Spinal cord (tissue), 10 donors: ENCODE measurements around the gene ACKR2. TPM values are rescaled to one million over a fixed set of nuclear protein-coding genes. Genes with fewer than 3 reads are reported as not detected.

Source experiments
- DNase-seq, 6 donors: peaks; one replicate each; pipeline versions ENCODE4 v3.0.0 to v3.0.0-alpha.2; 2013 to 2015; ENCODE audit warnings: low spot score in 6 of 6, low read depth in 4 of 6
- H3K27ac ChIP-seq: one replicate; pipeline ENCODE4 v1.5.1; 2013; ENCODE audit warnings: low read depth, low read length, control low read depth
- H3K27me3 ChIP-seq: one replicate; pipeline ENCODE4 v1.6.1; 2013; ENCODE audit warnings: low read length; ENCODE audit not compliant: control insufficient read depth, insufficient read depth
- H3K36me3 ChIP-seq: one replicate; pipeline ENCODE4 v1.6.1; 2013; ENCODE audit warnings: low read length; ENCODE audit not compliant: control insufficient read depth, insufficient read depth
- H3K4me1 ChIP-seq: one replicate; pipeline ENCODE4 v1.6.1; 2013; ENCODE audit warnings: low read length; ENCODE audit not compliant: control insufficient read depth, insufficient read depth
- H3K4me3 ChIP-seq: one replicate; pipeline ENCODE4 v1.5.1; 2013; ENCODE audit warnings: low read depth, low read length, control low read depth
- H3K9me3 ChIP-seq: one replicate; pipeline ENCODE4 v1.6.1; 2013; ENCODE audit warnings: low read length; ENCODE audit not compliant: control insufficient read depth, insufficient read depth
- WGBS: methylation state at CpG from one replicate; pipeline ENCODE4 v1.1.5; 2013; ENCODE audit warnings: missing lambda C conversion rate; ENCODE audit not compliant: insufficient coverage; 5-methylcytosine and 5-hydroxymethylcytosine counted together
- polyA plus RNA-seq, 2 donors: library from polyadenylated mRNA; unstranded; fragments of 120-200 nt; gene quantifications; one replicate each; pipeline ENCODE4 v1.2.1, GENCODE V29; 2013; ENCODE audit not compliant: insufficient read length in 2 of 2
- total RNA-seq, 2 donors: library from RNA; depleted of rRNA in 1 of 2; stranded (reverse); fragments of 120-200 nt in 1 of 2; fragments of >200 nt in 1 of 2; gene quantifications; one replicate each; pipeline versions ENCODE4 v1.2.3 to v1.2.4, GENCODE V29; 2013 to 2014
- donor health status: healthy.

The ACKR2 gene
- total and polyA plus RNA-seq, 4 donors: 0.65 to 2.5 (median 1.1) TPM

DNA sequence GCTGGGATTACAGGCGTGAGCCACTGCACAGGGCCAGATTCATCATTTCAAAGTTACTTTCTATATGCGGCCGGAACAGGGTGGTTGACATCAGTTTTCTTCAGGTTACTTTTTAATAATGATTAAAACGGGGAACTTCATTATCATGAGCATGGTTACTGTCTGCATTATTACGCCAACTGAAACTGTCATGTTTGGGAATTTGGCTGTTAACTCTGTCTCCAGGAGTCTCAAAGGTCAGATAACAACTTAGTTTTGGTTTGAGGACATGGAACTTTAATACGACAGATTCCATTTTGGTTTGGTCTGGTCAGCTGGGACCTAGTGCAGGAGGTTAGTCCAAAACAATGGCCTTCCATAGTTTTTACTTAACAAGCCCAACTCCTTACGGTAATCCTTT is 57.9 kb downstream of the ACKR2 start:
- Histone ChIP-seq H3K4me3 (no peak overlapping the region), H3K4me1 (peaks cover 9% of the 10 kb centered on the region), H3K9me3 (no peaks in the 10 kb centered on the region), H3K36me3 (no peaks in the 10 kb centered on the region), H3K27me3 (no peaks in the 10 kb centered on the region), H3K27ac (no peak overlapping the region)
- no peak for DNase-seq
- WGBS: 99% methylated on average over 7 of the region's 7 CpGs

DNA sequence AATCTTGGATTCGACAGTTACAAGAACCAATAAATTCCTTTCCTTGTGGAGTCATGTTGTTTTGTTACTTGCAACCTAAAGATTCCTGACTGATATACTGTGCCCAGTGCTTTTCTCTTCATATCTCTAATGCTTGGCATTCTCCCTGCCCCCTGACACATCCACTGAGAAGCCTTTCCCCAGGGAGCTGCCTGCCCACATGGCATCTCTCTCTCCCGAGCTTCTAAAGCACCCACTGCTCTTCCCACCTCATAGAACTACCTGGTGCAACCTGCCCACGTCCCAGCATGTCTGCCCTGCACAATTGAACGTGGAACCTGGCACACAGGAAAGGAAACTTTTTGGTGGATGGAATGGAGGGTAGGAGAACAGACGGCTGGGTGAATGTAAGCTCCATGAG is 59.6 kb downstream of the ACKR2 start:
- H3K27ac ChIP-seq: no peak overlapping the region
- WGBS: 85% methylated on average over 4 of the region's 5 CpGs
- peaks cover 10% of the 10 kb centered on the region for H3K4me1 ChIP-seq
- H3K27me3 ChIP-seq: no peaks in the 10 kb centered on the region
- H3K9me3 ChIP-seq: no peaks in the 10 kb centered on the region
- no peaks in the 10 kb centered on the region for H3K36me3 ChIP-seq
- DNase-seq: no peak
- no peak overlapping the region for H3K4me3 ChIP-seq

DNA sequence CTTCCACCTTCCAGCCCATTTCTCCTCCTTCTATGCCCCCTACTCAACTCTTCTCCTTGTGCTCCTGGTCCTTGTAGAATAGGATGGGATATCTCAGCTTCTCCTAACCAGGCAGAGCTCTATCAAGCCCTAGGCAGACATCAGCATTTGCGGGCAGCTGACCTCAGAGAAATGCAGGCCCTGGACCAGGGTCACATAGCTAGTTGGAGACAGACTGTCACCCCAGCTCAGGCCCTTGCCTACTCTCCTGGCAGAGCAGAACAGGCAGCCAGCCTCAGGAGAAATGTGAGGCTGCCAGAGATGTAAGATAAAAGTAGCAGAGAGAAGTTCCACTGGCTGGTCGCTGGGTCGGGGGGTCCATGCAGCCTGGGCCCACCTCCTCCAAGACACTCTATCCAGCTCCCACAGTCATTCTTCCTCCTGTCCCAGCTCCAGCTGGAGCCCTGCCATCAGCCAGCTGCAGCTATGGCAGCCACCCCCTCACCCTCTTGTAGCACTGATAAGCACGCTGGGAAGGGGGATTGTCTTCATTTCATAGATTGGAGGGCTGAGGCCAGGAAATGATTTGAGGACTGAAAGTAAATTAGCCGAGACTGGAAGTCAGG is 62.4 kb downstream of the ACKR2 start:
- peaks cover 11% of the 10 kb centered on the region for H3K4me1 ChIP-seq
- peak in 2 of 6 donors; percentile 62 to 73 for DNase-seq
- no peaks in the 10 kb centered on the region for H3K27me3 ChIP-seq
- no peak overlapping the region for H3K4me3 ChIP-seq
- H3K27ac ChIP-seq: no peak overlapping the region
- no peaks in the 10 kb centered on the region for H3K36me3 ChIP-seq
- no peaks in the 10 kb centered on the region for H3K9me3 ChIP-seq
- WGBS: 59% methylated on average over 3 of the region's 5 CpGs

- Histone ChIP-seq H3K4me1 (peaks cover 15% of the 10 kb centered on the region), H3K36me3 (no peaks in the 10 kb centered on the region), H3K27me3 (no peaks in the 10 kb centered on the region), H3K4me3 (no peak overlapping the region), H3K9me3 (no peaks in the 10 kb centered on the region), H3K27ac (no peak overlapping the region)
- 73% methylated on average over 1 of the region's 1 CpG for WGBS
- DNase-seq: no peak
Measured at GRCh38 chr3:42872718-42873117, 63.5 kb downstream of the ACKR2 start.

DNA sequence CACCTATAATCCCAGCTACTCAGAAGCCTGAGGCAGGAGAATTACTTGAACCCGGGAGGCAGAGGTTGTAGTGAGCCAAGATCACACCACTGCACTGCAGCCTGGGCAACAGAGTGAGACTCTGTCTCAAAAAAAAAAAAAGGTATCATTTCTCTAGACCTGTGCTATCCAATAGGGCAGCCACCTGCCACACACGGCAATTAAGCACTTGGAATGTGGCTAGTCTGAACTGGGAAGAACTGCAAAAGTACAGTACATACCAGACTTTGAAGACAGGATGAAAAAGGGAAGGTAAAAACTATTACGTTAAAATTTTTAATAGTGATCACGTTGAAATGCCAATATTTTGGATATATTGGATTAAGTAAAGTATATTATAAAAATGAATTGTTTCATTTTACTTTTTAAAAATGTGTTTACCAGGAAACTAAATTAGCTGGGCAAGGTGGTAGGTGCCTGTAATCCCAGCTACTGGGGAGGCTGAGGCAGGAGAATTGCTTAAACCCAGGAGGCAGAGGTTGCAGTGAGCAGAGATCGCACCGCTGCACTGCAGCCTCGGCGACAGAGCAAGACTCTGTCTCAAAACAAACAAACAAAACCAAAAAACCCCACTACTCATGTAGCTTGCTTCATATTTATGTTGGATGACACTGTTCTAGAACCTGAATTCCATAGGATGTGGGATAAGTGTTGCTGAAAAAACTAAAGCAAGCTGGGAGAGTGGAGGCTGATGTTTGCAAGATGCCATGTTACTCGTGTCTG is 64.2 kb downstream of the ACKR2 start:
- Histone ChIP-seq H3K4me3 (no peak overlapping the region), H3K9me3 (no peaks in the 10 kb centered on the region), H3K27me3 (no peaks in the 10 kb centered on the region), H3K4me1 (peaks cover 15% of the 10 kb centered on the region), H3K27ac (no peak overlapping the region), H3K36me3 (no peaks in the 10 kb centered on the region)
- WGBS: 80% methylated on average over 1 of the region's 9 CpGs
- DNase-seq: no peak

DNA sequence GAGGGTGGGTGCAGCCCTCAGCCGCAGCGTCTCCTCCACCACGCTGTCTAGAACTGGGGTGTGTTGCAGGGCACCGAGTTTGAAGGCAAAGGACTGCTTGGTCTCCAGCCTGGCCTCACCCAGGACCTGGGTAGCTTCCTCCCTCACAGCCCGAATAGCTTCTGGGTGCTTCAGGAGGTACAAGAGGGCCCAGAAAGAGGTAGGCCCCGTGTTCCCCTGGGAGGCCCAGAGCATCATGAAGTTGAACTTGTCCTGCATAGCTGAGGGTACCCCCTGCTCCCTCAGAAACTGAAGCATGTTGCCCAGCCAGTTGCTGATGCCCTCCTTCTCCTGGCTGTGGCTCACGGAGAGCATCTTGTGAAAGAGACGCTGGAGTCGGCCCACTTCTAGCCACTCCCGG is 65.5 kb downstream of the ACKR2 start:
- Histone ChIP-seq H3K36me3 (no peaks in the 10 kb centered on the region), H3K4me1 (peaks cover 15% of the 10 kb centered on the region), H3K9me3 (no peaks in the 10 kb centered on the region), H3K27ac (no peak overlapping the region), H3K4me3 (no peak overlapping the region), H3K27me3 (no peaks in the 10 kb centered on the region)
- DNase-seq: no peak
- 91% methylated on average over 10 of the region's 10 CpGs for WGBS

GRCh38 chr3:42875325-42876151 is 66.3 kb downstream of the ACKR2 start, which contains the start of gene CYP8B1:
CYP8B1 (minus strand) TSS chr3:42875879; CDS start chr3:42875816, 63 bp downstream.
- 90% methylated on average over 12 of the region's 13 CpGs for WGBS
- no peak within 1 kb of the TSS for H3K27ac ChIP-seq
- no peak for DNase-seq
- no peaks in the 10 kb centered on the region for H3K9me3 ChIP-seq
- peaks cover 19% of the 10 kb centered on the region for H3K4me1 ChIP-seq
- H3K36me3 ChIP-seq: no peaks in the 10 kb centered on the region
- H3K27me3 ChIP-seq: no peaks in the 10 kb centered on the region
- no peak within 1 kb of the TSS for H3K4me3 ChIP-seq

DNA sequence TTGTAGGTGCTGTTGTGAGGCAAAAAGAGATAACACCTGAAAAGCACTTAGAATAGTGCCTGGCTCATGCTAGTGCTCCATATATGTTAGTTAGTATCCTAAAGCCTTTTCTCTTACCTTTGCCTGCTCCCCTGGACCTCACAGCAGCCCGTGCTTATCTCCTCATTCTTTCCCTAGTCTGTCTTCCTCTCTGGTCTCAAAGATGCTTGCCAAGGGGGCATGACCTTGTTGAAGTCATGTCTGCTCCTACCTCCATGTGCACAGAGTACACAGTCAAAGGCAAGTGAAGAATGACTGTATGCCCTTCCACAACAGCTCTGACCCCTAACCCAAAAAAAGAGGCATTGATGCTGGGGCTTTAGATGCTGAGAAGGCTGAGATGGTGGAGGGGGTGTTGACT is 67.2 kb downstream of the ACKR2 start:
- Histone ChIP-seq H3K36me3 (no peaks in the 10 kb centered on the region), H3K4me1 (peaks cover 25% of the 10 kb centered on the region), H3K4me3 (no peak overlapping the region), H3K27me3 (no peaks in the 10 kb centered on the region), H3K9me3 (no peaks in the 10 kb centered on the region), H3K27ac (no peak overlapping the region)
- DNase-seq: no peak
- WGBS: 100% methylated on average over 1 of the region's 1 CpG

DNA sequence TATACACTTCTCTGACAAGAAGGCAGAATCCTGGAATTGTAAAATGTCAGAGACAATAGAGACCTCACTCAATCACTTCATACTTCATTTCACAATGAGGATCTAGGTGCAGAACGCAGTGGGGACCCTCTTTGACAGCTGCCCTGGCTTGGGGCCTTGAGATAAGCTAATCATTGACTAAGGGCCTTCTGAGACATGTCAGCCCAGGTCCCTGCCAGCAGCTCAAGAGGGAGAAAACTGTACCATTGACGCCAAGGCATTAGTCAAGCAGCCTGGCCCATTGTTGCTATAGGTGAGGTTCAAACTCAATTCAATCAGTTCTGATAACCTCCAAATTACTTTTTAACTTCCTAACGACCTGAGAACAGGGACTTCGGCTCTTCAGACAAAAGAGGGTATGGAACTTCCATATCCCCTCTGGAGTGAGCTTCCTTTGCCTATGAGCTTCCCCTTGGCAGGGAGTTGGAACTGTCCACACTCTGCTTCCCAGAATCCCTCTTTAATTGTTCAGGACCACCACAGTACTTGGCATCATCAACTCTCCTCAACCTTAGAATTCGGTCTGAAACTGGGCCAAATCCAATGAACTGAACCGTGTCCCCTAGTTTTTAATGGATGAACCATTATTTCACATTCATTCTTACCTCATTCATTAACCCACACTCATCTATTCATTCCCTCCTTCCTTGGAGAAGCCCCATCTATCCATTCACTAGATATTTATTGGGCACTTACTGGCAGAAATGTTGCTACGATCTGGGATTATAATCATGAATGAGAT is 67.9 kb downstream of the ACKR2 start:
- 61% methylated on average over 4 of the region's 7 CpGs for WGBS
- Histone ChIP-seq H3K9me3 (no peaks in the 10 kb centered on the region), H3K27ac (no peak overlapping the region), H3K27me3 (no peaks in the 10 kb centered on the region), H3K4me3 (no peak overlapping the region), H3K4me1 (peaks cover 20% of the 10 kb centered on the region), H3K36me3 (no peaks in the 10 kb centered on the region)
- DNase-seq: no peak
